Neural progenitor cell (in vitro differentiated cells): ENCODE data around the gene PDE3B. TPM values are rescaled to one million over a fixed set of nuclear protein-coding genes. Genes with fewer than 3 reads are reported as not detected.
"Not testable (repeated sequence)": the region's sequence is repeated elsewhere in the genome, so short reads cannot be mapped to it uniquely, and the experiment has no call there.

Source experiments
- DNase-seq: peaks from one replicate; pipeline ENCODE4 v3.0.0-alpha.2; 2016; ENCODE audit warnings: low spot score
- H2AFZ ChIP-seq: fragments of 200-600 bp; sonication (generic); replicated peaks from 2 replicates; pipeline ENCODE4 v1.6.1; 2016; ENCODE audit warnings: antibody characterized with exemption
- H3F3A ChIP-seq: fragments of 200-600 bp; sonication (generic); 2 replicates; pipeline ENCODE4 v1.6.1; 2016; ENCODE audit warnings: antibody characterized with exemption, low read depth
- H3K27ac ChIP-seq: fragments of 200-600 bp; sonication (generic); 2 replicates; pipeline ENCODE4 v1.5.1; 2016; ENCODE audit warnings: mild to moderate bottlenecking
- H3K27me3 ChIP-seq: fragments of 200-600 bp; sonication (generic); 2 replicates; pipeline ENCODE4 v1.6.1; 2016; ENCODE audit warnings: mild to moderate bottlenecking, moderate library complexity
- H3K36me3 ChIP-seq: fragments of 200-600 bp; sonication (generic); 2 replicates; pipeline ENCODE4 v1.5.1; 2016
- H3K4me1 ChIP-seq: fragments of 200-600 bp; sonication (generic); 2 replicates; pipeline ENCODE4 v1.6.1; 2016; ENCODE audit warnings: mixed run types
- H3K4me2 ChIP-seq: fragments of 200-600 bp; sonication (generic); 2 replicates; pipeline ENCODE4 v1.6.1; 2016
- H3K4me3 ChIP-seq: fragments of 200-600 bp; sonication (generic); 2 replicates; pipeline ENCODE4 v1.5.1; 2016
- H3K79me2 ChIP-seq: fragments of 200-600 bp; sonication (generic); 2 replicates; pipeline ENCODE4 v1.6.1; 2016; ENCODE audit warnings: low read depth
- H3K9ac ChIP-seq: fragments of 200-600 bp; sonication (generic); 2 replicates; pipeline ENCODE4 v1.6.1; 2016
- H3K9me3 ChIP-seq: fragments of 200-600 bp; sonication (generic); 2 replicates; pipeline ENCODE4 v1.5.1; 2016; ENCODE audit warnings: low read depth
- H4K20me1 ChIP-seq: fragments of 200-600 bp; sonication (generic); 2 replicates; pipeline ENCODE4 v1.6.1; 2016; ENCODE audit warnings: low read depth
- H3K27ac Mint-ChIP-seq: 3 replicates; pipeline ENCODE4 v1.8.0; 2021; ENCODE audit warnings: mixed read lengths
- H3K27me3 Mint-ChIP-seq: 2 replicates; pipeline ENCODE4 v1.8.0; 2022; ENCODE audit warnings: low read depth, mild to moderate bottlenecking, inconsistent platforms, moderate library complexity, mixed read lengths; ENCODE audit not compliant: insufficient read depth
- H3K36me3 Mint-ChIP-seq: 3 replicates; pipeline ENCODE4 v1.8.0; 2021; ENCODE audit warnings: mixed read lengths
- H3K4me1 Mint-ChIP-seq: 3 replicates; pipeline ENCODE4 v1.8.0; 2021; ENCODE audit warnings: mixed read lengths
- H3K4me3 Mint-ChIP-seq: 3 replicates; pipeline ENCODE4 v1.8.0; 2021; ENCODE audit warnings: mild to moderate bottlenecking, moderate library complexity, mixed read lengths
- H3K9me3 Mint-ChIP-seq: 3 replicates; pipeline ENCODE4 v1.8.0; 2020; ENCODE audit warnings: mixed read lengths
- CTCF ChIP-seq: fragments of 200-600 bp; sonication (generic); IDR thresholded peaks from 2 replicates; pipeline ENCODE4 v1.5.1; 2017; ENCODE audit warnings: antibody characterized with exemption, mild to moderate bottlenecking
- EZH2 ChIP-seq: fragments of 200-600 bp; sonication (generic); IDR thresholded peaks from 2 replicates; pipeline ENCODE4 v1.6.1; 2017; ENCODE audit warnings: antibody characterized with exemption, mild to moderate bottlenecking, moderate library complexity
- EZH2phosphoT487 ChIP-seq: fragments of 200-600 bp; sonication (generic); IDR thresholded peaks from 2 replicates; pipeline ENCODE4 v1.6.1; 2017; ENCODE audit warnings: antibody characterized with exemption
- total RNA-seq: library from RNA; depleted of rRNA; stranded (reverse); fragments of >200 nt; gene quantifications from 2 replicates; pipeline ENCODE4 v1.2.3, GENCODE V29; 2015; ENCODE audit warnings: low replicate concordance

PDE3B gene
- total RNA-seq, 1 donor from 2014 or later: 14.3 TPM

- Histone ChIP-seq H3K36me3 (no peaks in the 10 kb centered on the region), H3K4me3 (no peak overlapping the region), H3K9ac (no peak overlapping the region), H3F3A (no peaks in the 10 kb centered on the region), H3K27me3 (no peaks in the 10 kb centered on the region), H3K9me3 (no peaks in the 10 kb centered on the region), H3K79me2 (no peaks in the 10 kb centered on the region), H4K20me1 (no peaks in the 10 kb centered on the region), H2AFZ (no peak overlapping the region), H3K4me1 (no peaks in the 10 kb centered on the region), H3K4me2 (no peak overlapping the region), H3K27ac (no peak overlapping the region)
- Mint-ChIP-seq H3K4me1 (peaks cover 3% of the 10 kb centered on the region), H3K27me3 (no peaks in the 10 kb centered on the region), H3K27ac (no peak overlapping the region), H3K4me3 (no peak overlapping the region), H3K36me3 (no peaks in the 10 kb centered on the region), H3K9me3 (no peaks in the 10 kb centered on the region)
- no peak for TF ChIP-seq EZH2phosphoT487
- no peak for TF ChIP-seq CTCF
- DNase-seq: no peak
These were observed 83.6 kb downstream of the PDE3B start for GRCh38 chr11:14727215-14727614.

- H3K4me1 Mint-ChIP-seq: peaks cover 3% of the 10 kb centered on the region
These were observed 84.1 kb downstream of the PDE3B start for GRCh38 chr11:14727746-14728145.

GRCh38 chr11:14740539-14740938 lies 96.9 kb downstream of the PDE3B start:
- H3K9ac ChIP-seq, H3K27ac Mint-ChIP-seq, H3K4me3 Mint-ChIP-seq, H3K4me2 ChIP-seq, H3K27me3 Mint-ChIP-seq, H3K4me1 Mint-ChIP-seq, H3K36me3 ChIP-seq, DNase-seq, H3K27me3 ChIP-seq, H3K9me3 ChIP-seq, H3K36me3 Mint-ChIP-seq, H3F3A ChIP-seq, H3K79me2 ChIP-seq, H4K20me1 ChIP-seq, H2AFZ ChIP-seq, H3K27ac ChIP-seq, H3K4me1 ChIP-seq, H3K4me3 ChIP-seq: not testable (repeated sequence)
- peaks cover 33% of the 10 kb centered on the region for H3K9me3 Mint-ChIP-seq

More at GRCh38 chr11:14727746-14728145, 84.1 kb downstream of the PDE3B start:
- no peaks in the 10 kb centered on the region for H4K20me1 ChIP-seq
- H3K9ac ChIP-seq: no peak overlapping the region
- H3K4me1 ChIP-seq: no peaks in the 10 kb centered on the region
- H3K9me3 ChIP-seq: no peaks in the 10 kb centered on the region
- H3K9me3 Mint-ChIP-seq: no peaks in the 10 kb centered on the region
- no peak overlapping the region for H2AFZ ChIP-seq
- H3K4me3 ChIP-seq: no peak overlapping the region
- H3F3A ChIP-seq: no peaks in the 10 kb centered on the region
- no peaks in the 10 kb centered on the region for H3K36me3 ChIP-seq
- no peak for DNase-seq
- no peak overlapping the region for H3K27ac ChIP-seq
- H3K4me3 Mint-ChIP-seq: no peak overlapping the region
- H3K27me3 ChIP-seq: no peaks in the 10 kb centered on the region
- H3K36me3 Mint-ChIP-seq: no peaks in the 10 kb centered on the region
- TF ChIP-seq EZH2 (no peak), EZH2phosphoT487 (no peak), CTCF (no peak)
- H3K27me3 Mint-ChIP-seq: no peaks in the 10 kb centered on the region
- no peaks in the 10 kb centered on the region for H3K79me2 ChIP-seq
- H3K4me2 ChIP-seq: no peak overlapping the region
- no peak overlapping the region for H3K27ac Mint-ChIP-seq

GRCh38 chr11:14741195-14741594 lies 97.6 kb downstream of the PDE3B start:
- Histone ChIP-seq H3K4me2 (no peak overlapping the region), H2AFZ (no peak overlapping the region), H3K79me2 (peaks cover 6% of the 10 kb centered on the region), H3K4me3 (no peak overlapping the region), H3K9me3 (no peaks in the 10 kb centered on the region), H3K4me1 (no peaks in the 10 kb centered on the region), H3K27ac (no peak overlapping the region), H3F3A (no peaks in the 10 kb centered on the region), H3K9ac (no peak overlapping the region), H4K20me1 (no peaks in the 10 kb centered on the region), H3K36me3 (no peaks in the 10 kb centered on the region), H3K27me3 (no peaks in the 10 kb centered on the region)
- H3K9me3 Mint-ChIP-seq: peaks cover 31% of the 10 kb centered on the region
- no peaks in the 10 kb centered on the region for H3K4me1 Mint-ChIP-seq
- TF ChIP-seq EZH2 (no peak), EZH2phosphoT487 (no peak), CTCF (no peak)
- no peak overlapping the region for H3K27ac Mint-ChIP-seq
- H3K4me3 Mint-ChIP-seq: no peak overlapping the region
- no peaks in the 10 kb centered on the region for H3K27me3 Mint-ChIP-seq
- no peak for DNase-seq
- no peaks in the 10 kb centered on the region for H3K36me3 Mint-ChIP-seq
